ENCODE results near the gene SLCO2A1.

SLCO2A1 gene

GRCh38 chr3:133928903-133929607, 100.7 kb downstream of the SLCO2A1 start:
- no peak for DNase-seq

GRCh38 chr3:133928136-133928893, 101.4 kb downstream of the SLCO2A1 start:
- DNase-seq = no peak

- DNase-seq = peak; percentile 47
Observed at GRCh38 chr3:133927540-133928066, 102.1 kb downstream of the SLCO2A1 start.

- peak; percentile 34 for DNase-seq
Observed at GRCh38 chr3:133926736-133927539, 102.8 kb downstream of the SLCO2A1 start.

GRCh38 chr3:133925960-133926735, 103.6 kb downstream of the SLCO2A1 start:
- no peak for DNase-seq

- no peak for DNase-seq
Observed at GRCh38 chr3:133924041-133924440, 105.7 kb downstream of the SLCO2A1 start.

- DNase-seq = no peak
Observed at GRCh38 chr3:133921592-133921991, 108.1 kb downstream of the SLCO2A1 start.

- no peak for DNase-seq
Observed at GRCh38 chr3:133917144-133917543, 112.6 kb downstream of the SLCO2A1 start.

- no peak for DNase-seq
Observed at GRCh38 chr3:133915685-133916658, 113.8 kb downstream of the SLCO2A1 start.

GRCh38 chr3:133914839-133915600, 114.7 kb downstream of the SLCO2A1 start:
- DNase-seq = no peak

GRCh38 chr3:133910422-133910821, 119.3 kb downstream of the SLCO2A1 start:
- DNase-seq = no peak

- DNase-seq = no peak
Observed at GRCh38 chr3:133905376-133905775, 124.3 kb downstream of the SLCO2A1 start.

GRCh38 chr3:133901847-133902246, 127.9 kb downstream of the SLCO2A1 start:
- DNase-seq = no peak

GRCh38 chr3:133901083-133901482, 128.6 kb downstream of the SLCO2A1 start:
- no peak for DNase-seq

GRCh38 chr3:133899311-133899710, 130.4 kb downstream of the SLCO2A1 start:
- DNase-seq = no peak

- no peak for DNase-seq
Observed at GRCh38 chr3:133897547-133897946, 132.2 kb downstream of the SLCO2A1 start.

GRCh38 chr3:133896002-133896761, 133.5 kb downstream of the SLCO2A1 start:
- DNase-seq = peak; percentile 37

GRCh38 chr3:133895208-133896001, 134.3 kb downstream of the SLCO2A1 start, which contains the start of gene RAB6B:
Gene RAB6B, minus strand, starts transcription at chr3:133895882. Its CDS starts 416 bp downstream, at chr3:133895466.
- peak; percentile 61 for DNase-seq

All from NCI-H2171 treated with DMSO at 0.1 percent for 48 hours (cell line).